GM21737 (cell line): ENCODE results near the gene RAB23.

Experiments
- ATAC-seq: cut with Tn5 transposase; IDR thresholded peaks from one replicate; pipeline ENCODE4 v1.9.1; 2021; ENCODE audit warnings: mild to moderate bottlenecking, moderate library complexity; ENCODE audit not compliant: unreplicated experiment

The RAB23 gene

DNA sequence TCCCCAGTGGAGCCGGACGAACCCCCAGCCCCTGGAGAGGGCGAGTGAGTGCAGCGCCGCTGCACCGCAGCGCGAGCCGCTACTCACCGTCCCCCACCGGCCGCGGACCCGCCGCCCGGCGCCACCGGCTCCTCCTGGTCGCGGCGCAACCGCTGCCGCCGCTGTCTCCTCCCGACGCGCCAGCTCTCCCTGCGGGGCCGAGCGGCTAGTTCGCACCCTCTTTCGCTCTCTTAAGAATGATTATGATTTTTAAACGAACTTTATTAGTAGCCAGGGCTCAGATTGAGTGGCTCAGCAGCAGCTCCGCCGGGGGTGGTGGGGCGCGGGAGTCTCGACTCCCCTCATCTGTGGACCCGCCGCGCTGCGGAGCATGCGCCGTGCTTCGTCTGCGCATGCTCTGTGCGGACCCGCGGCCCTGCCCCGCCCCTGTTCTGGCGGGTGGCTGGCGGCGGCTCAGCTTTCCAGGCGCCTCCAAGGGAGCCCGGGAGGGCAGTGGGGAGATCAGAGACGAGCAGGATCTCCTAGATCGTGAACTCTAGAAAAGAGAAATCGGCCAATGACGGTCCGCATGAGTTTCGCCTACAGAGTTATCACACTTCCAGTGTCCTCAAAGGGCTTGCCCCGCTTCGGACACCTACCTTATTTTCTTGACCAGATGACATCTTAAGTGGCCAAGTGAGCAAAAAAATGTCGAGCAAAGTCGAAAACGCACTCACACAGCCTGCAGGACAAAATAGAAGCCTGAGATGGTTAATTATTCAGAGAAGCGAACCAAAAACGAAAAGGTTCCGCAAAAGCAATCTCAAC, at the start of gene RAB23:
Gene RAB23, minus strand, starts transcription at position 372 of the 807 bp plus-strand sequence. CDS start 11,927 bp downstream, outside the sequence.
- ATAC-seq: peak; percentile 84

DNA sequence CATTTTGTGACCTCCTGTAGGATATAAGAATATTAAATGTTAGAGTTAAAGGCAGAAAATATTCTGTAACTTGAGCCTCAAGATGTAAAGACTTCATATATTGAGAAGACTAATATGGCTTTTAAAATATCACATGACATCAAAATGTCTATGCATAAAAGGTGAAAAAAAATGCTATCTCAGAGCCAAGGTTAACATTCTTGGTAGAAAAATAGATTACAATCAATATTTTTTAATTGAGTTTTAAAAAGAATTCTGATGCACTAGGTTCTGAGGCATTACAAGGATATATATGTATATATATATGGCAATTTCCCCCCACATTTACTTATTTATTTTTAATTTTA, 46.2 kb upstream of the RAB23 start:
- ATAC-seq: no peak

DNA sequence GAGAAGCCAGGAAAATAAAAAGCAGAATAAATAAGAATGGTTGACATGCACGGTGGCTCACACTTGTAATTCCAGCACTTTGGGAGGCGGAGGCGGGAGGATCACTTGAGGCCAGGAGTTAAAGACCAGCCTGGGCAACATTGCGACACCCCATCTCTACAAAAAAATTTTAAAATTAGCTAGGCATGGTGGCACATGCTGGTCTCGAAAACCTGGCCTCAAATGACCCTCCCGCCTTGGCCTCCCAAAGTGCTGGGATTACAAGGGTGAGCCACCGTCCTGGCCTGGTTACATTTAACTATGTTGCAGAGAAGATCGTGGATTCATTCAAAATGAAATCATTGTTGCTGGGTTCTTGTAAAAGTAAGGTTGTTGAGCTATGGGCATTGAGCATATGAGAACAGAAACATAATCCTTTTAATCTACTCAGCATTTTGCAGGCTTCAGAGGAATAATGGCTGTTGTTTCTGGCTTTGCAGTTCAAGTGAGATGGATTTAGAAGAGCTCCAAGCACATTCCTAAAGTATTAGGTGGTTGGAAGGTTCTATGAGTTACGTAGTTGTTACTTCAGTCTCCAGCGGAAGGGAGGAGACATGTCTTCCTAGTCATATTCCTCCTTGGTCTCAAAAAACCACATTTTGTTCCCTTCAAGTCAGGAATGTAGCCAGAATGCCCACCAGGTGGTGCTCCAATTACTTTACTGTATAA, 45.6 kb upstream of the RAB23 start:
- no peak for ATAC-seq

- no peak for ATAC-seq
Observed at GRCh38 chr6:57265755-57266221, 43.7 kb upstream of the RAB23 start.

DNA sequence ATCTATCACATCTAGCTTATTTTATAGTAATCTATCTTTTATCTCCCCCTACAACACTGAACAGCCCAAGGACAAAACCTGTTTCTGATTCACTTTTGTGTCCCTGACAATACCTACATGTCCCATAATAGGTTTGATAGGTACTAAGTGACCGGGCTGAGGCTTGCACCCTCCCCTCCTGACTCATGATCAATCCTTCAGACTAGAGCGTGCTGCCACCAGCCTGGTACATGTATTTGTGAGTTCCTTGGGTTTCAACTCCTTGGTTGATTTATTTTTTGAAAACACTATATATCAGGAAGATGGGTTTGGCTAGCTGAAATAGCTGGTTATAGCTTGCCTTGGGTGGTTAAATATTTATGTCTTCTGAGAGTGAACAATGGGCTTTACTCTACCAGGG, 41.6 kb upstream of the RAB23 start:
- ATAC-seq: no peak

- ATAC-seq: no peak
Observed at GRCh38 chr6:57262901-57263694, 41.0 kb upstream of the RAB23 start.

DNA sequence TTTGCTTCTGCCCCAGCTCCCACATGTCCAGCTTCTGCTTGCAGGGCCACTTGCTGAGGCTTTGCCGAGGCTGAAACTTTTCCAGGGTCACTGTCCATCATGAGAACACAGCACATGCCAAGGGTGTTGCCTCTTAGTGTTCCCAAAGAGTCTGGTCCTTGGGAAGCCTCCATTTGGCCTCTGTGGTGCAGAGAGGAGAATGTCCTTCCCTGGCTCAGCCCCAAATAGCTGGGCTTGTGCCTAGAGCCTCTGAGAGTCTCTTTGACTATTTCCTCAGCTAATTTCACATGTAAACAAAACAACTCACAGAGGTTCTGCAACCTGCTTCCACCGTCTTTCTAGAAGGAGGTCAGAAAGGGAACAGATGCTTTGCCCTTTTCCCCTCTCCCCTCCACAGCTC, 40.4 kb upstream of the RAB23 start:
- ATAC-seq: no peak

DNA sequence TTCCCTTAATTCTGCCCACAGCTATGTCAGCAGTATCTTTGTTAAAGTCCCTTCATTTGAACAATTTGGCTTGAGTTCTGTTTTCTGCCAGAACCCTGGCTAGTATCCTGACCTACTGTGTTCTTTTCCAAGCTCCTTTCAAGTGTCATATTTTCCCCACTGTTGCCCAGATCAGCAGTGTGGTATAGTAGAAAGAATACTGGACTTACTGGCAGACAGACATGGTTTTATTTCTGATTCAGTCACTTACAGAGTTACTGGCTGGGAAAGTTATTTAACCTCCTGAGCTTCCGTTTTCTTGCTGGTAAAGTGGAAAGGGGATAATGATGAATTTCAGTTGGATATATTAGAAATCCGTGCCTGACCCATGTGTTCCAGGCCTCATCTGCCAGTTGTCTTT, 39.8 kb upstream of the RAB23 start:
- no peak for ATAC-seq

GRCh38 chr6:57259064-57259463, 37.0 kb upstream of the RAB23 start:
- ATAC-seq: no peak

GRCh38 chr6:57257911-57258541, 35.9 kb upstream of the RAB23 start:
- no peak for ATAC-seq

DNA sequence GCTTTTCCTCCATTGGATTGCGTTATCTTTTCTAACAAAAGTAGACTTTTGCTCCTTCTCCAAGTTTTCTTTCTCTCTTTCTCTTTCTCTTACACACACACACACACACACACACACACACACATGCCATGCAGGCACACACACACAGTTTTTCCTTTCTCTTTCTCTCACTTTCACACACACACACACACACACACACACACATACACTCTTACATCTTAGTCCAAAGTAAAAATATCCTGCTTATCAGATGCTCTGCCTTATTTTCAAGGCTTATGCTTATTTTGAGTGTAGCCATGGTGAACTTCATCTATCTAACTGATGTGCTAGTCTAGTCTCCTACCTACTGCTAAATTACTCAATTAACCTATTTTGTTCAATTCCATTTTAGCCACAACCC, 34.4 kb upstream of the RAB23 start:
- no peak for ATAC-seq

DNA sequence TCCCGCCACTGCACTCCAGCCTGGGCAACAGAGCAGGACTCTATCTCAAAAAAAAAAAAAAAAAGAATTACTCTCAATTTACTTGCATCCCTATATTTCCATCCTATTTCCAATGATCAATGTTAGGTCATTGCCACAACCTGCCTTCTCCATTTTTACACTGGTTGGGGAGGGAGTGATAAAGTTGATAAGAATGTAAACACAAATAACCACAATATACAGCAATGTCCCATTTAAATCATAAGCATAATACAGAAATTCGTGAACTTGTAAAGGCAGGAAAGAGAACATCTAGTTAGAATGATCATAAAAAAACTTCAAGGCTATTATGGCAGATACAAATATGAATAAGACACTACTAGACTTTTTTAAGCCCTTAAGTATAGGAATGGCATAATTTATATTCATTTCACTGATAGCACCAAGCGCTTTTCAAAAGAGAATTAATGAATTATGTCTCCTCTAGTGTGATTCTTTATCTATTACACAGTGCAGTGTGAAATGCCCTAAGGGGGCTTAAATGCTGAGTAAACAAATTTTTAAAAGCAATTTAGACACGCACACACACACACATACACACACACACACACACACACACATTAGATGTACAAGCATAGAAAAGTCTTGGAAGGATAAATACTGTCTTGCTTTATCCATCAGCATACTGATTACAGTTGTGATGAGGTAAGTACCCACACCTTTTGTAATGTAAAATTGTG, 33.5 kb upstream of the RAB23 start:
- ATAC-seq: no peak

GRCh38 chr6:57254055-57254717, 32.1 kb upstream of the RAB23 start:
- ATAC-seq: no peak

DNA sequence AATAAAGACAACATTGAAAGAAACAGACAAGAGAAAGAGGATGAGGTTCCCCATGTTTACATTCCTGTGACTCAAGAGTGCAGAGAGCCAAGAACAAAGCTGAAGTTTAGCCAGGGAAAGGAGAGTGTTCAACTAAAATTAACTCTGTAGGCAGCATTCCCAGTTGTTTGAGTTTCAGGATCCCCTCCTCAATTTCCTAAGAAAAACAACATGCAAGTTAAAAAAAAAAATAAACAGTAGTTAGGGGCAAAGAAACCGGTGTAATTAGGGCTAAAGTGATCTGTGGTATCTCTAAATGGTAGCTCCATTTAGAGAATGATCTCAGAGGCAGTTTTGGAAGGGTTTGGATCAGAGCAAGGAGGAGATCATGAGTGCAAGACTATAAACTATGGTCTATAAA, 30.9 kb upstream of the RAB23 start:
- no peak for ATAC-seq

GRCh38 chr6:57252137-57252536, 30.0 kb upstream of the RAB23 start:
- no peak for ATAC-seq

GRCh38 chr6:57250348-57250747, 28.2 kb upstream of the RAB23 start:
- ATAC-seq: no peak

- ATAC-seq: no peak
Observed at GRCh38 chr6:57248311-57248895, 26.3 kb upstream of the RAB23 start.

- ATAC-seq: no peak
Observed at GRCh38 chr6:57247603-57248002, 25.5 kb upstream of the RAB23 start.

GRCh38 chr6:57246307-57246706, 24.2 kb upstream of the RAB23 start:
- ATAC-seq: no peak

GRCh38 chr6:57243954-57244353, 21.8 kb upstream of the RAB23 start:
- ATAC-seq: no peak
